Stimulated activated CD8-positive, alpha-beta memory T cell treated with anti-CD3 and anti-CD28 coated beads, Interleukin-2, amount 100 ng/mL, for 48 hours (primary cell): ENCODE results near the gene TBC1D14.
A peak's percentile ranks its signal among the peaks of the same experiment; 100 is the strongest.
"Not testable (repeated sequence)": the region's sequence is repeated elsewhere in the genome, so short reads cannot be mapped to it uniquely, and the experiment has no call there.

Experiments
- DNase-seq, 2 donors: peaks; one replicate each; pipeline ENCODE4 v3.0.0-alpha.2; 2020; ENCODE audit warnings: low read depth in 2 of 2

The TBC1D14 gene

DNA sequence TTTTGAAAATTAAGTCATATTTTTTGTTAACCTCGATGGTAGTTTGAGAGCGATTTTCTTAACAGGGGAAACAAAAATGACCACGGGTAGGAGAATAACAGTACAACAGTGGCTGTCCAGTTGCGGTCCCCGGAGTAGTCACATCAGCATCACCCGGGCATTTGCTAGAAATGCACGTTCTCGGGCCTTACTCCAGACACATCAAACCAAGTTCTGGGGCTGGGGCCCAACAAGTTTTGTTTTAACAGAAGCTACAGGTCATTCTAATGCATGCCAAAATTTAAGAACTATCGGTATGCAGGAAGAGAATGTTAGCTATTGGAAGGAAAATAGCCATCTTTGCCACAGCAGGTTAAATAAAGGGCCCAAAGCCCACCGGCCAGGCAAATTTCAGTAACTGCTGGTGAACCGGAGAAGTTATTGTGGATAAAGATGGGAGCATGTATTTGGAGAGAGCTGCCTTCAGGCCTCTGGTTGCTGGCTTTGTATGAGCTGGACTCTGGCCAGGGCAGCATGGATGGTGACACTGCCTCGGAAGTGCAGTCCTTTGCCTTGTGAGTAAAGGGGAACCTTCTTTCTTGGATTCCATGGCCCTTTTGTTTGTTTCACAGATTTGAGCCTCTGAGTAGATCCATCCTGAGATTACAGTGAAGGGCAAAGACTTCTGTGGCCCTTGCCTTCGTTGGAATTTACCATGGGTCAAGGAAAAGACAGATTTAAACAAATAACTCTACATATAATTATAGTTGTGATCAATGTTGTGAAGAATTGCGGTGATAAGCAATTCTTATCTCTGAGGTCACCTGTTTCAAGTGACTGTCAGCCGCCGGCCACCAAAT, 62.1 kb downstream of the TBC1D14 start:
- no peak for DNase-seq

DNA sequence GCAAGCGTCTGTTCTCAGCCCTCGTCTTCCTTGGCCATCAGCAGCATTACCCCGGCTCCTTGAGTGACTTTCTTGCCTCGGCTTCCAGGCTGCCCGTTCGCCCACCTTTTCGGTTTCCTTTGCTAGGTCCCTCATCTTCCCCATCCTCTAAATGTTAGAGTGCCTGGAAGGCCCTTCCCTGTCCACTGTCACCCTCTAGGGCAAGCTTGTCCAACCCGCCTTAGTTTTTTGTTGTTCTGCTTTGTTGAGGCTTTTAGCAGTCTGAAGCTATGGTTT, 62.7 kb downstream of the TBC1D14 start:
- no peak for DNase-seq

DNA sequence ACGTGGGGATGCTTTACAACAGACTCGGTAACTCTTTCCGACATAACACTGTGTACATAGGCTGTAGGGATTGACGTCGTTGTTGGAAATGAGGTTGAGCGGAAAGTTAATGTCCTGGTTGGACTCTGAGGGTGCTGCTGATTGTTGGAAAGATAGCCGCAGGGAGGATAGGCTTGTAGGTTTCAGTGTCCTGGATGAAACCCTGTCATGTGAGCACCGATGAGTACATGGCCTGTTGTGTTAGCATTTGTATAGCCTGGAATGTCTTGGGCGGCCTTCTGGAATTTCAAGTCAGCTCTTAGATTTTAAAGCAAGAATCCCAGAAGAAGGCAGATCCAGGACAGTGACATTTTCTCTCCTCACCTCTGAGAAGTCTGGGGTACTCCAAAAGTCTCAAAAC, 63.3 kb downstream of the TBC1D14 start:
- no peak for DNase-seq

DNA sequence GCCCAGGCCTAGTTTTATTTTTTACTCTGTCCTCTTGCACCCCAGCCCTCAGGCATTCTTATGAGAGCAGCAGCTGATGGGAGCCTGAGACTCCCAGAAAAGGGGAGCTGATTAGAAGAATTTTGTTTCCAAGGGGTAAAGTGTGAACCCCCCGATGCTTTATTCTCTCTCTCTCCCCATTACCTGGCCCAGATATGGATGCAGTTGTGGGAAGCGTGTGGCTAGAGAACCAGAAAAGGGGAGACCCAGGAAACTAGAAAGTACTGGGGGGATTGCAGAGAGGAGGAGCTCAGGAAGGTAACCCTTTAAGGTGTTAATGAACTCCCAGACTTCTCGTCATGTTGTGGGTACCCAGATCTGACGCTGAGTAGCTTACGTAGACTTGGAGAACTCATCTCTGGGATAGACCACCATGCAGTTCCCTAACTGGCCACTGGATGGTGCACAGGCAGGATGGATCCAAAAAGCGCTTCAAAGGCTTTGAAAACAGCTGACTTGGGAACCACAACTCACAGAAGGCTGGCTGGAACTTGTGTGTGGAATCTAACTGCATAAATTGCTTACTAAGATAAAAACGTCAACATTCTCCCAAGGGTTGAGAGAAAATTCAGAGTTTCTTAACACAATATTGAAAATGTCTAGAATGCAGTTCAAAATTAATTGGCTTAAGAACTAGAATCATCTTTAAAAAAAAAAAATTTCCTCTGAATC, 64.7 kb downstream of the TBC1D14 start:
- peak; percentile 67 to 72 for DNase-seq

DNA sequence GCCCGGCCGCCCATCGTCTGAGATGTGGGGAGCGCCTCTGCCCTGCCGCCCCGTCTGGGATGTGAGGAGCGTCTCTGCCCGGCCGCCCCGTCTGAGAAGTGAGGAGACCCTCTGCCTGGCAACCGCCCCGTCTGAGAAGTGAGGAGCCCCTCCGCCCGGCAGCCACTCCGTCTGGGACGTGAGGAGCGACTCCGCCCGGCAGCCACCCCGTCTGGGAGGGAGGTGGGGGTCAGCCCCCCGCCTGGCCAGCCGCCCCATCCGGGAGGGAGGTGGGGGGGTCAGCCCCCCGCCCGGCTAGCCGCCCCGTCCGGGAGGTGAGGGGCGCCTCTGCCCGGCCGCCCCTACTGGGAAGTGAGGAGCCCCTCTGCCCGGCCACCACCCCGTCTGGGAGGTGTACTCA, 68.2 kb downstream of the TBC1D14 start:
- DNase-seq = not testable (repeated sequence)

DNA sequence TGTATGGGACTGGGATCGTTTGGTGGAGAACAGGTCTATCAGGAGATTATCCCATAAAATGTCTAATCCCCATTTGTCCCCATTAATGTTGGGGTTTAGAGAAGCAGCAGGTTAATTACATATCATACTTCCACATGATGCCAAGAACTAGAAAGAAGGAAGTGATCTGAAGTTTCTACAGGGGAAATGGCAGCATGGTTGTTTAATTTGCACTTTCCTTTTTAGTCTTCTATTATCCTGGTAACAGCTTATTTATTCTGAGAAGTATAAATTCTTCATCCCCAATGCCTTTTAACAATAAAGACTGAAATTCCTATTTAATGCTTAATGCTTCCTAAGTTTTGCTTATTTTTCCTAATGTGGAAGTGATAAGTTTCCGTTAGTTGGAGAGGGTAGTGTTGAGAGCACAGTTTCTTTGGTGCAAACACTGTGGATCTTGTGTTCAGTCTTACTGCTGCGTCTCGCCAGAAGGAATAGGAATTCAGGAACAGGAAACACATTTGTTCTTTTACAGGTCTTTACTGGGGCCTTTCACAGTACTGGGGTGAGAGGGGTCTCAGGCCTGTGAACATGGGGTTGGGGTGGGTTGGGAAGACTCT, 74.0 kb downstream of the TBC1D14 start:
- no peak for DNase-seq

DNA sequence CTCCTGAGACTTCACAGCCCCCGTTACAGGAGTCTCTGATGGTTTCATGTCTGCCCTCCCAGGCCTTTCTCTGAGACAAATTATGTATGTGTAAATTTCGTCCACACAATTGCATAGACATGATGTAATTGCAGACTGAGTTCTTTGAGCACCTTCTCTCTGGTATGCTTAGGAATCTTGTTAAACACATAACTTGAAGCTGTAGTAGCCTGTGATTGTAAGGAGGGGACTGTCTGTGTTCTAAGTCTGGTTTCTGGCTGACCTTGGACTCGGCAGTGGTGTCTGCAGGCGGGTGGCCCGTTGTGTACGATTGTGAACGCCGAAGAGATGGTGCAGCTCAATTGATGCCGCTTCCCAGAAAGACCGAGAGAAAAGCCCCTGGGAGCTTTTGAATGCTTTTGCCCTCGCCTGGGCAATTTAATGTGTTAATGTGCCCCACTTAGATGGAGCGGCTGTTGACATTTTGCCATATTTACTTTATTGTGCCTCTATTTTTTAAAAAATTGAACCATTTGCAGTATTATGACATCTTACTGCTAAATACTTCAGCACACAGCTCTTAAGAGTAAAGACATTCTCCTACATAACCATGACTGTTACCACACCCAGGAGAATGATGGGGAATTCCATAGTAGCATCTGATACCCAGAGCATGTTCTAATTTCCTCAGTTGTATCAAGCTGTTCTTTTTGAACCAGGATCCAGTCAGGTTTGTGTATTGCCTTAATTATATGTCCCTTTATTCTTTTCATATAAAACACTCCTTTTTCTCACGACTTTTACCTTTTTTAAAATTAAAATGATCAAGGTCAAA, 75.2 kb downstream of the TBC1D14 start:
- DNase-seq = no peak

DNA sequence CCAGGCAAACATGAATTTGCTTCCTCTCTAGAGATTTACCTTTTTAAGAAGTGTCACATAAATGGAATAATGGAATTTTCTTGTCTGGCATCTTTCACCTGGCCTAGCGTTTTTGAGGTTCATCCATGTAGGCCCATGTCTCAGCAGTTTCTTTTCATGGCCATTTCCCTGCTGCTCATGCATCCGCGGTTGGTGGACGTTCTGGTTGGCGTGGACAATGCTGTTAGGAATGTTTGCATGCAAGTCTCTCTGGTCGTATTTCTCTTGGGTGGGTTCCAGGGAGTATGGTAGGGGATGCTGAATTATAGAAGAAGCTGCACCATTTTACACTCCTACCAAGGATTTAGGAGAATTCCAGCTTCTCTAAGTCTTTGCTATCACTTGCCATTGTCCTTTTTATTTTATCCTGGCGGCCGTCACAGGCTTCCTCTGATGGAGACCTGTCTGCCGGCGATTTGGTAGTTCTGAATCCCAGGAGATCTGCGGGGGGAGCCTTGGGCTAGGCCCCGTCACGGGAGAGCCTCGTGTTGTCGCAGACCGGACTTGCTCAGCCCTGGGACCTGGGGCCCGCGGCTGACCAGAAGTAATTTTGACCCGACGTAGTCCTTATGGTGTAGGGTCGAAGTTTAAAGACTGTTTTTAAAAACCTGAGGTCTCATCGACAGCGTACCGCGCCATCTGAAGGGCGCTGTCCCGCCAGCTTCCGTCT, 76.6 kb downstream of the TBC1D14 start:
- no peak for DNase-seq

DNA sequence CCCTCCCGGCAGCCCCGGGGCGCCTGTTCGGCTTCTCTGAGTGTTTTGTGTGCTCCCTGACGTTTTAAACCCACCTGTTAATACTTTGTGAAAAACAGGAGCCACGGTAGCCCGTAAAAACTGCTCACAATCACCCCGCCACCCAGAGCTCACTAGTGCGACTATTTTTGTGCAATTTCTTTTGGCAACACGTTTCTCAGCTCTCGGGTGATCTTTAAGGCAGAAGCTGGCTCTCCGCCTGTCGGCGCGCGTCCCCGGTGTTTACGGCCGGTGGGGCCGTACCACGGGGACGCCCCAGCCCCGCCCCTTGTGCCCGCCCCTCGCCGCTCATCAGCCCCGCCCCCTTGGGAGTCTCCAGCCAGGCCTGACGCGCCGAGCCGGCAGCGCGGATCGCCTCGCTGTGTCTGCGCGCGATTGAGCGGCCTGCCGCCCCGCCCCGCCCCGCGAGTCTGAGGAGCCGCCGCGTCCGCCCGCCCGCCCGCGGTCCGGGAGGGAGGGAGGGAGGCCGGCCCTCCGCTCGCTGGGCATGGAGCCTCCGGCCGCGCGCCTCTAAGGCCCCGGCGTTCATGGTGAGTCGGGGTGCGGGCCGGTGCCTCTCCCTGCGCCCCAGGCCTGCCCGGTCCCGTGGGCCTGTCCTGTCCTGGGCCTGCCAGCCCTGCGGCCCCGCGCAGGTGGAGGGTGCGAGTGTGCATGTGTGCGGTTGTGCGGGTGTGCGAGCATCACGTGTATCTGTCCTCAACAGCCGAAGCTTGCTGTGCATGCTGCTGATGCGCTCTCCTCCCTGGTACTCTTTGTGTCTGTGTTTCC, 77.4 kb downstream of the TBC1D14 start:
- peak; percentile 89 to 96 for DNase-seq

DNA sequence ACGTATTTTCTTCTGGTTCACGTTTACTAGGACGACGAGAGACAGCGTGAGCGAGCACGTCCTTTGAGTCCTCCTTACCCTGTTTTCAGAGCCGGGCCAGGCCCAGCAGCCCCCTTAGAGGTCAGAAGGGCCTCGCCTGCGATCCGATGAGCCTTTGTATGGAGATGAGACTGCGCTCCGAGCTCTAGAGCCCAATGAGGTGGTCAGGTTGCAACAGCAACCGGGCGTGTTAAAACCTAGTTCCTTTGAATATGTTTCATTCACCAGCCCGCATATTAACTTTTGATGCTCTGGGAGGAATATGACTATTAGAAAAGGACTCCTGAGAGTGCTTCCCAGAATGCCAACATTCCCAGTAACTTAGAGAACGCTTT, 77.9 kb downstream of the TBC1D14 start:
- DNase-seq = no peak

DNA sequence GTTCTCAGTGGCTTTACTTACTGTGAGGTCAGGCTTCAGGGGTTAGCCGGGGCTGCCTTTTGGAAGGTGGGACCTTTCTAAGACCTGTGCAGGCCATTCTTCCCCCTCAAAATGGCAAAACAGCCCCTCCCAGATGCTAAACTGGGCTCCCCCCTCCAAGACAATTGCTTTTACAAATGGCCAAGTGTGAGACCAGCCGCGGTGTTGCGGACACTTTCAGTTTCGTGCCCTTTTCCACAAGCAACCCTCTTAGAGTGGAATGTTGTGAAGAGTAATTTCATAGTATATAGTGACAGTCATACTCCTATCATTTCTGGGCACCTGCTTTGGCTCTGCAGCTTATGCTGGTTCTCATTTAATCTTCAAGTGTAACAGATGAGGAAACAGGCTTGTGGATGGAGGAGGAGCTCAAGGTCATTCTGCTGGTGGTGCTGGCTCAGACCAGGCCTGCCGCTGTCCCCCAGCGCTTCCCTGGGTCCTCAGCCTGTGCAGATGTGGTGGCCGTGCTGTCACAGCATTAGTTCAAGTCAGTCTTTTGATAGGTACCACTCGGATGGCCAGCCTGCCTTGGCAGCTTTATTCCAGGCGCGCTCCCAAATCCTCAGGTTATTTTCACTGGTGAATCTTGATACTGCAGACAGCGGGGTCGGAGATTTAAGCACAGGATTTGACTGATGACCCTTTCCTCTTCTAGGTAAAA, 78.5 kb downstream of the TBC1D14 start:
- no peak for DNase-seq

DNA sequence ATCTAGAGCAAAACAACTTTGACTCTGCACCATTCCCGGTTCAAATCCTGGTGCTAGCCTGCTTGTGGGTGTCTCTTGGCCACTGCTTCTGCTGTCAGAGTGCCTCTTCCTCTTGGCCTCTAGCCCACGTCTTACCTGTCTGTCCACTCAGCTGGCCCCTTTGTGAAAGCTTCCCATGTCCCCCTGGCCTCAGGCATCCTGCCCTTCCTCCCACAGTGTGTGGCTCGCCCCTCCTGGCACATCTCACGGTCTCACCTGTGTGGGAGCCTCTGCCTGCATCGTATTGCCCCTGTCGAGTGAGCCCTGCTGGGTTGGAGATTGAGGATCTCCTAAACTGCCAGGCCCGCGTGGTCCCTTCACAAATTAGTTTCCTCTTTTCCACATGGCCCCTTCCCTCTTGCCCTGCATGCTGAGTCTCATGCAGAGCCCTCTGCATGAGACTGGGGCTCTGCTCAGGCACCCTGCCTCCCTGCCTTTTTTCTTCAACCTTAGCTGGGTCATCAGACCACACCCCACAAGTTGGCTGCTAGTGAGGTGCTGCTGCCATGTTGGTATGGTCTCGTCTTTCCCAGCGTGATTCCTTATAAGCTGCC, 79.8 kb downstream of the TBC1D14 start:
- no peak for DNase-seq

DNA sequence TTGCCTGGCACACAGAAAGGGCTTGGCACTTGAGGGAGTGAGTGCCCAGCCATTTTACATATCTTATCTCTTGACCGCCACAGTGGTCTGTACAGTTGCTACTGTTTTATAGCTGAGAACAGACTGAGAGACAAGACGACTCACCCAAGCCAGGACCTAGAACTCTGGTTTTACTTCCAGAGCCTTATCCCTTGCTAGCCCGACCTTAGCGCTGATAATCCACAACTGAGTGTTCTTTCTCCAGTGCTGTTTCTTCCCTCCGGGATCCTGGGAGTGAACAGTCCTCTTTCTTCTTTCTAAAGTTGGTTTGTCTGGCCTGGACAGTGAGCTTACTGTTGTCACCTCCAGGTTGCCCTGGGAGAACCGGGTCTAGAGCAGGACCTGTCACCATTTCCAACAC, 81.0 kb downstream of the TBC1D14 start:
- DNase-seq = no peak

DNA sequence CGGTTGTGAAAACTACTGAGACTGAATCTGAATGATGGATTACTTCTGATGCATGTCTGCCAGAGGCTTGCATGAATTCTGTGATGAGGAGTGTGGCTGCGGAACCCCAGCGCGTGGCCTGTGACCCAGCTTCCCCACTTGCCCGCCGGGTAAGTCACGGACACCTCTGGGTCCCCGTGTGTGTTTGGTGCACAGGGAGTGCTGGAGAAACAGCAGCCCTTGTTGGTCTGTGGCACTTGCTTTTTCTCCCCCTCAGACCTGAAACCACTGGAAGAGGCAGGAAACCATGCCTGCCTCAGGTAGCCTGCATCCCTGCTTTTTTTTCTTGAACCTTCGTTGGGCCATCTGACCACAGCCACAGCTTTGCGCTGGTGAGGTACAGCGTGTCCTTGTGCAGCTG, 81.6 kb downstream of the TBC1D14 start:
- DNase-seq = no peak

DNA sequence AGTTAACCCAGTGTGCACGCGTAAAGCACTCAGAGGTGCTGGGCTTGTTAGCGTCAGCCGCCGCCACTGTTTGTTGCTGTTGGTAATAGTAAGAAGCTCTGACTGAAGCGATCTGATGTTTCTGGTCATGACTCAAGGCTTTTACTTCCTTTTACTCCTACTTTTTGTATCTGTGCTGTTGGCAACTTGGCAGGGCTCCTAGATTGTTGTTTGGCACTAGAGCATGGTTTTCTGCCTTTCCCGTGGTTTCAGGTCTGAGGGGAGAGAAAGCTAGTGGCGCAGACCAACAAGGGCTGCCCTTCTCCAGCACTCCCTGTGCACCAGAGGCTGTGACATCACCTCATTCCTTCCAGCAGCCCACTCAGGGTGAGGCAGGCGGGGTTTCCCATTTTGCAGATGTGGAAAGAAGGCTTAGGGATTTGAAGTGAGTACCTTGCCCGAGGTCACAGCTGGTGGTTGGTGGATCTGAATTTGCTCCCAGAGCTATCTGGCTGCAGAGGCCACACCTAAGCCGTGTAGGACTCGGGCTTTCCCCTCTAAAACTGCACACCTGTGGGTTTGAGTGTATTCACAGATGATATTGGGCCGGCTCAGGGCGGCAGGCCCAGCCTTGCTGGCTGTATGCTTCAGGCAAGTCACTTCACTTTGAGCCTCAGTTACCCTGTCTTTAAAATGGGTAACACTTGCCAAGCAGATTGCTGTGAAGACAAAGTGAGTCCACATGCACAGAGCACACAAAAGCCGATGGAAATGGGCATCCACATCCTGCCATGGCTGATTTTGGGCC, 82.3 kb downstream of the TBC1D14 start:
- no peak for DNase-seq

DNA sequence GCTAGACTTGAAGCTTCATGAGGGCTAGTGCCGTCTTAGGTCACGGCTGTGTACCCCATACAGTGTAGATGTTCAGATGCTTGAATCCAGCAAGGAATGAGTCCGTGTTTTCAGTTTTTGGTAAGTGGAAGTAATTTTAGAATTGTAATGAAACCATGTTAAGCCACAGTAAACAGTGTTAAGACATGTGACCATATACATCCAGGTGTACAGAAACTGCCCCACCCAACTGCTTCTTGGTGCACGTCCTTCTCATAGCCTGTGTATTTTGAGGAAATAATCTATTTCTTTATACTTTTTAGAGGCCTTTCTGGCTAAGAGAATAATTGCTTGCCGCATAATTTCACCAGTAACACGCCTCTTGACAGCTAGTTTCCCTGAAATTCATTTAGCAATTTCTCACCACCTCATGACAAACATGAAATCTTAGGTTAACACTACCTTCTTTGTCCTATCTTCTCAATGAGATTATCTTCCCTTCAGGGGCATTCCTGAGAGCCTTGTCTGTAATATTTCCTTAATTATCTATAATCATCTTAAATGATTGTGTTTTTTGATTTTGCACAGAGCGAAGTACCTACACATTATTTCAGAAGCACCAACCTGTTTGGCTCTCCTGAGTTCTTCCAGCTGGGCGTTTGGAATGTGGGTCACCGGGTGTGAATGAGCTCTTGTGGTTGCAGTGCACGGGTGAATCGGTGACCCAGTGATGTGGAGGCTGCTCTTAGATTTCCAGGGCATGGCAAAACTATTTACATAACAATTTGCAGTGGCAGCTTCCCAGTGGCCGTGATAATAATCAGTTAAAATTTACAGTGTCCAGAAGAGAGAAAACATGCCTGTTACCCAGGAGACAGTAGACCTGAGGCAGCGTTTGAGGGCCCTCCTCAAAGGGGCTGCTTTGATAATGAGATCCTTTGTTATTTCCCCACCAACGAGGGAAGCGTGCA, 83.4 kb downstream of the TBC1D14 start:
- DNase-seq = no peak

DNA sequence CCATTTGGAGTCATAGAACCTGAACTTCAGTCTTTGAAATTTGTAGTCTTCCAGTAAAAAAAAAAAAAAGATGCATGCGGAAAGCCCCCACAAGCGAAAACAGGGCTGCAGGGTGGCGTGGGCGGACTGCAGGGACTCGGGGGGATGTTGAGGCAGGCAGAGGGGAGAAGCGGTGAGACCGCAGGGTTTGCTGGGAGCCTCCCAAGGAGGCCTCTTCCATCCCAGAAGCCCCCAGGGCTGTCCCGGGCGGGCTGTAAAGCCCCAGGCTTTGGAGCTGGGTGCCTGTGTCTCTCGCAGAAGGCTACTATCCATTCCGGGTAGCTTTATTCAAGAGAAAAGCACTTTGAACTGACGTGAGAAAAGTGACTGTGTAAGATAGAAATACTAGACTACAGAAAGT, 86.9 kb downstream of the TBC1D14 start:
- DNase-seq = no peak
